ENCODE results near the gene MTCL1. TPM values are rescaled to one million over a fixed set of nuclear protein-coding genes. Genes with fewer than 3 reads are reported as not detected.

The MTCL1 gene
- total RNA-seq, 1 experiment from 2014 or later = 22.7 TPM

DNA sequence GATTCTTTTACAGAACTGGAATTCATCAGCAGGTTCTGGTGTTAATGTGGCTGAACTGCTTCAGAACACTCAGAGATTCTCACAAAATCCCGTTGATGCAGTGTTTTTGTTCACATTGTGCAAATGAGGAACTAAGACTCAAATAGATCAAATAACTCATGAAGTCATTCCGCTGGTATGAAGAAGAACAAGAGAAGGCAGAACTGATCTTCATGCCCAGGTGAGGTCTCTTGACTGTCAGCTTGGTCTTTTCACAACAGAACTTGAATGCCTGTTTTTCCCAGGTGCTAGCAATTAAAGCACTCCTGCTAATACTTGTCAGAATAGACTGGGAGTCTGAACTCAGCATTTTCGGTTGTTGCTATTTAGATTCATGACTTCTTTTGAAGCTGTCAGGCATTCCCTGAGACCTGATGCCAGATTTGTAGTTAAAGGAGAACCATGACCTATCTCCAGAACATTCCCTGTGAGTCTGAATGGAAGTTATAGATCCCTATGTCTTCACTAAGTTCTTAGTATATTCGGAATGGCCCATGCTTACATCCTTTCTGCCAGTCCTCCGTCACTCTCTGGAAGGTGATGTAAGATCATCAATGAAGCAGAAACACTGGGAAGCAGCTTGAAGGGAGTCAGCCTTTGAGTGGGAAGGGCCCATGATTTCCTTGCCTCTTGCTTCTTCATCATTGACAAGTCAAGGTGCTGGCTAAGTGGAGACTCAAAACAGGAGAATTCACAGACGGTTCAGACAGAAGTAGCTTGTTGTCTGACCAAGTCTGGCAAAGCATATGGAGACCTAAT lies 155.7 kb downstream of the MTCL1 start:
- H3K9ac ChIP-seq (ENCODE audit: low read length) = no peak overlapping the region
- no peak overlapping the region for H3K4me2 ChIP-seq (ENCODE audit: low read length)
- TF ChIP-seq, protein P1, sequence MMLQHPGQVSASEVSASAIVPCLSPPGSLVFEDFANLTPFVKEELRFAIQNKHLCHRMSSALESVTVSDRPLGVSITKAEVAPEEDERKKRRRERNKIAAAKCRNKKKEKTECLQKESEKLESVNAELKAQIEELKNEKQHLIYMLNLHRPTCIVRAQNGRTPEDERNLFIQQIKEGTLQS (IDR thresholded peaks at IDR 0.05) = no peak
- no peak for TF ChIP-seq TCF7L2 (IDR thresholded peaks at IDR 0.05; ENCODE audit: borderline replicate concordance, extremely low read depth, insufficient read depth, insufficient read length)
- no peak for TF ChIP-seq EGR1 (IDR thresholded peaks at IDR 0.05; ENCODE audit: low read depth)
- ChIA-PET POLR2A (no interaction called here), RAD21 (ENCODE audit: low non-redundant PET in 1 of 2, low total read pairs in 2 of 2, uncharacterized antibody in 2 of 2, unreplicated experiment in 2 of 2) (no interaction called here), CTCF (no interaction called here)
- H3K79me2 ChIP-seq (ENCODE audit: insufficient read depth, low read length) = no peaks in the 10 kb centered on the region
- no peak overlapping the region for H3K4me3 ChIP-seq (replicated peaks in 1 of 2; ENCODE audit: low read depth in 1 of 2, low read length in 2 of 2)
- ATAC-seq = no peak
- H3K4me1 ChIP-seq (ENCODE audit: control insufficient read depth in 1 of 2, insufficient read depth in 2 of 2, low read length in 2 of 2) = peaks cover 0 to 3% of the 10 kb centered on the region in 2 experiments; a peak in 1 of 4 replicates
- no TSS peak for BruUV-seq (replicated peaks)
- no peak overlapping the region for H3K27ac ChIP-seq (ENCODE audit: low read depth, low read length)
- DNase-seq (ENCODE audit: low read depth, low spot score) = no peak
- no peaks in the 10 kb centered on the region for H4K20me1 ChIP-seq (ENCODE audit: insufficient read depth)
- intact Hi-C loops (cut with micrococcal nuclease) = no loop called here
- H3K9me2 ChIP-seq (ENCODE audit: insufficient read depth) = no peaks in the 10 kb centered on the region
- no peaks in the 10 kb centered on the region for H3K9me3 ChIP-seq (ENCODE audit: control insufficient read depth in 1 of 2, insufficient read depth in 1 of 2, low read depth in 1 of 2, low read length in 2 of 2)
- H3K36me3 ChIP-seq (ENCODE audit: control insufficient read depth in 1 of 2, insufficient read depth in 2 of 2, low read length in 2 of 2) = no peaks in the 10 kb centered on the region
- H2AFZ ChIP-seq (ENCODE audit: low read depth, low read length, poor library complexity, severe bottlenecking) = no peak overlapping the region
- H3K27me3 ChIP-seq (ENCODE audit: insufficient read depth, low read length) = no peaks in the 10 kb centered on the region

DNA sequence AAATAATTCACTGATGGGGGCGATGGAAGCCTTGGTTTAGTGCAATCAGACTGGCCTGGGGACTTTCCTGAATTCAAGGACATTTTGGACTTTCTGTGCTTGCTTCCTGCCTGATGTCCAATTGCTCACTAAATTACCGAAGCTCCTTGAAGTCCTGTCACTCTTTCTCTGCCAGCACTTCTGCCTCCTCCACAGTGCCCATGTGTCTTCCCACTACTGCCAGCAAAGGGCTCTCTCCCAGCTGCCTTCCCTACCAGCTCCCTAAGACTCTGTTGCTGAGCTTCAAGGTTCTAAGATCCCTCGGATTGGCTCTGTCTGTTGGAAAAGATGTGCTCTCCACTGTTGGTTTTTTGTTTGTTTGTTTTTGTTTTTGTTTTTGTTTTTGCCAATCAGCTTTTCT lies 158.1 kb downstream of the MTCL1 start:
- Histone ChIP-seq H2AFZ (ENCODE audit: low read depth, low read length, poor library complexity, severe bottlenecking) (no peak overlapping the region), H4K20me1 (ENCODE audit: insufficient read depth) (no peaks in the 10 kb centered on the region), H3K4me1 (ENCODE audit: control insufficient read depth in 1 of 2, insufficient read depth in 2 of 2, low read length in 2 of 2) (peaks cover 0 to 3% of the 10 kb centered on the region in 2 experiments; a peak in 1 of 4 replicates), H3K4me2 (ENCODE audit: low read length) (no peak overlapping the region), H3K79me2 (ENCODE audit: insufficient read depth, low read length) (no peaks in the 10 kb centered on the region), H3K4me3 (replicated peaks in 1 of 2; ENCODE audit: low read depth in 1 of 2, low read length in 2 of 2) (no peak overlapping the region), H3K9me3 (ENCODE audit: control insufficient read depth in 1 of 2, insufficient read depth in 1 of 2, low read depth in 1 of 2, low read length in 2 of 2) (no peaks in the 10 kb centered on the region), H3K27ac (ENCODE audit: low read depth, low read length) (no peak overlapping the region), H3K9ac (ENCODE audit: low read length) (no peak overlapping the region), H3K9me2 (ENCODE audit: insufficient read depth) (no peaks in the 10 kb centered on the region), H3K36me3 (ENCODE audit: control insufficient read depth in 1 of 2, insufficient read depth in 2 of 2, low read length in 2 of 2) (no peaks in the 10 kb centered on the region), H3K27me3 (ENCODE audit: insufficient read depth, low read length) (no peaks in the 10 kb centered on the region)
- BruUV-seq (replicated peaks) = no TSS peak
- intact Hi-C loops (cut with micrococcal nuclease) = no loop called here
- ChIA-PET RAD21 (ENCODE audit: low non-redundant PET in 1 of 2, low total read pairs in 2 of 2, uncharacterized antibody in 2 of 2, unreplicated experiment in 2 of 2) (interaction anchor here in 1 of 2 experiments (0.7 kb wide), 1 partner anchor 388 kb away, joined by 3 read pairs; no protein-coding TSS in a partner anchor), POLR2A (no interaction called here), CTCF (no interaction called here)
- DNase-seq (ENCODE audit: low read depth, low spot score) (no peak), ATAC-seq (no peak)
- TF ChIP-seq ELF1 (IDR thresholded peaks at IDR 0.05; ENCODE audit: borderline replicate concordance, low read depth) = no peak
- TF ChIP-seq, protein P2, sequence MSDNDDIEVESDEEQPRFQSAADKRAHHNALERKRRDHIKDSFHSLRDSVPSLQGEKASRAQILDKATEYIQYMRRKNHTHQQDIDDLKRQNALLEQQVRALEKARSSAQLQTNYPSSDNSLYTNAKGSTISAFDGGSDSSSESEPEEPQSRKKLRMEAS (IDR thresholded peaks at IDR 0.05) = no peak
- no peak for TF ChIP-seq CEBPB (IDR thresholded peaks at IDR 0.05; ENCODE audit: low read depth)
- TF ChIP-seq POLR2AphosphoS5 (IDR thresholded peaks at IDR 0.05; ENCODE audit: low read depth, low read length) = no peak
- TF ChIP-seq SP1 (IDR thresholded peaks at IDR 0.05; ENCODE audit: low read depth) = no peak
- TF ChIP-seq EZH2 (IDR thresholded peaks at IDR 0.05) = no peak
- TF ChIP-seq EGR1 (IDR thresholded peaks at IDR 0.05; ENCODE audit: low read depth) = no peak
- no peak for TF ChIP-seq POLR2A (IDR thresholded peaks at IDR 0.05; ENCODE audit: borderline replicate concordance, extremely low read depth, insufficient read depth, insufficient read length)
- no peak for TF ChIP-seq ZFX (IDR thresholded peaks at IDR 0.05)
- TF ChIP-seq RAD21 (IDR thresholded peaks at IDR 0.05; ENCODE audit: low read depth) = no peak
- TF ChIP-seq, protein P3, sequence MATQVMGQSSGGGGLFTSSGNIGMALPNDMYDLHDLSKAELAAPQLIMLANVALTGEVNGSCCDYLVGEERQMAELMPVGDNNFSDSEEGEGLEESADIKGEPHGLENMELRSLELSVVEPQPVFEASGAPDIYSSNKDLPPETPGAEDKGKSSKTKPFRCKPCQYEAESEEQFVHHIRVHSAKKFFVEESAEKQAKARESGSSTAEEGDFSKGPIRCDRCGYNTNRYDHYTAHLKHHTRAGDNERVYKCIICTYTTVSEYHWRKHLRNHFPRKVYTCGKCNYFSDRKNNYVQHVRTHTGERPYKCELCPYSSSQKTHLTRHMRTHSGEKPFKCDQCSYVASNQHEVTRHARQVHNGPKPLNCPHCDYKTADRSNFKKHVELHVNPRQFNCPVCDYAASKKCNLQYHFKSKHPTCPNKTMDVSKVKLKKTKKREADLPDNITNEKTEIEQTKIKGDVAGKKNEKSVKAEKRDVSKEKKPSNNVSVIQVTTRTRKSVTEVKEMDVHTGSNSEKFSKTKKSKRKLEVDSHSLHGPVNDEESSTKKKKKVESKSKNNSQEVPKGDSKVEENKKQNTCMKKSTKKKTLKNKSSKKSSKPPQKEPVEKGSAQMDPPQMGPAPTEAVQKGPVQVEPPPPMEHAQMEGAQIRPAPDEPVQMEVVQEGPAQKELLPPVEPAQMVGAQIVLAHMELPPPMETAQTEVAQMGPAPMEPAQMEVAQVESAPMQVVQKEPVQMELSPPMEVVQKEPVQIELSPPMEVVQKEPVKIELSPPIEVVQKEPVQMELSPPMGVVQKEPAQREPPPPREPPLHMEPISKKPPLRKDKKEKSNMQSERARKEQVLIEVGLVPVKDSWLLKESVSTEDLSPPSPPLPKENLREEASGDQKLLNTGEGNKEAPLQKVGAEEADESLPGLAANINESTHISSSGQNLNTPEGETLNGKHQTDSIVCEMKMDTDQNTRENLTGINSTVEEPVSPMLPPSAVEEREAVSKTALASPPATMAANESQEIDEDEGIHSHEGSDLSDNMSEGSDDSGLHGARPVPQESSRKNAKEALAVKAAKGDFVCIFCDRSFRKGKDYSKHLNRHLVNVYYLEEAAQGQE (IDR thresholded peaks at IDR 0.05; ENCODE audit: low read depth) = no peak
- TF ChIP-seq CBX3 (IDR thresholded peaks at IDR 0.05; ENCODE audit: low read depth) = no peak
- TF ChIP-seq SIN3A (IDR thresholded peaks at IDR 0.05; ENCODE audit: low read depth) = no peak

All from HCT116 (cell line).